Measurements from ENCODE around the gene AXDND1. TPM values are rescaled to one million over a fixed set of nuclear protein-coding genes. Genes with fewer than 3 reads are reported as not detected.

Gene AXDND1
- total RNA-seq, 1 donor from 2014 or later: not detected

- DNase-seq (ENCODE audit: low read depth) (no peak), FAIRE-seq (no peak)
- Histone ChIP-seq H3K27me3 (ENCODE audit: control insufficient read depth, insufficient read depth, low read length) (no peaks in the 10 kb centered on the region), H3K36me3 (ENCODE audit: control insufficient read depth, insufficient read depth, low read length) (no peaks in the 10 kb centered on the region), H3K4me3 (ENCODE audit: low read depth, low read length) (no peak within 1 kb of the TSS)
- TF ChIP-seq CTCF (IDR thresholded peaks at IDR 0.05; ENCODE audit: insufficient read depth, low read length, severe bottlenecking): no peak
Observed at GRCh38 chr1:179591592-179592580, 226.1 kb downstream of the AXDND1 start, which contains the start of gene TDRD5. Gene TDRD5, plus strand, starts transcription at chr1:179591832. Its CDS starts 784 bp downstream, at chr1:179592616.

GRCh38 chr1:179598631-179599030 is 232.9 kb downstream of the AXDND1 start:
- FAIRE-seq (no peak), DNase-seq (ENCODE audit: low read depth) (no peak)
- H3K27me3 ChIP-seq (ENCODE audit: control insufficient read depth, insufficient read depth, low read length): no peaks in the 10 kb centered on the region
- TF ChIP-seq CTCF (IDR thresholded peaks at IDR 0.05; ENCODE audit: insufficient read depth, low read length, severe bottlenecking): no peak
- H3K36me3 ChIP-seq (ENCODE audit: control insufficient read depth, insufficient read depth, low read length): no peaks in the 10 kb centered on the region
- no peak overlapping the region for H3K4me3 ChIP-seq (ENCODE audit: low read depth, low read length)

- peak; percentile 57 for DNase-seq (ENCODE audit: low read depth)
- peak; percentile 30 for TF ChIP-seq CTCF (IDR thresholded peaks at IDR 0.05; ENCODE audit: insufficient read depth, low read length, severe bottlenecking)
- no peak for FAIRE-seq
- H3K27me3 ChIP-seq (ENCODE audit: control insufficient read depth, insufficient read depth, low read length): no peaks in the 10 kb centered on the region
- H3K4me3 ChIP-seq (ENCODE audit: low read depth, low read length): no peak overlapping the region
- no peaks in the 10 kb centered on the region for H3K36me3 ChIP-seq (ENCODE audit: control insufficient read depth, insufficient read depth, low read length)
Observed at GRCh38 chr1:179599623-179600249, 234.0 kb downstream of the AXDND1 start.

- FAIRE-seq (no peak), DNase-seq (ENCODE audit: low read depth) (no peak)
- TF ChIP-seq CTCF (IDR thresholded peaks at IDR 0.05; ENCODE audit: insufficient read depth, low read length, severe bottlenecking): no peak
- no peaks in the 10 kb centered on the region for H3K36me3 ChIP-seq (ENCODE audit: control insufficient read depth, insufficient read depth, low read length)
- H3K27me3 ChIP-seq (ENCODE audit: control insufficient read depth, insufficient read depth, low read length): no peaks in the 10 kb centered on the region
- H3K4me3 ChIP-seq (ENCODE audit: low read depth, low read length): no peak overlapping the region
Observed at GRCh38 chr1:179601093-179601492, 235.3 kb downstream of the AXDND1 start.

Other genes with a start within 250 kb of the AXDND1 start
- gene ABL2, start 136.3 kb upstream of the AXDND1 start, total RNA-seq: 21.8 and 35.8 TPM in 2 replicates
- 8.4 and 9.1 TPM in 2 replicates for gene SOAT1, start 72.2 kb upstream of the AXDND1 start, total RNA-seq
- not detected in 2 replicates for gene NPHS2, start 210.0 kb downstream of the AXDND1 start, total RNA-seq
- gene TDRD5, start 225.9 kb downstream of the AXDND1 start, total RNA-seq: not detected in 2 replicates